Measurements from ENCODE around the gene TOGARAM1.

DNA sequence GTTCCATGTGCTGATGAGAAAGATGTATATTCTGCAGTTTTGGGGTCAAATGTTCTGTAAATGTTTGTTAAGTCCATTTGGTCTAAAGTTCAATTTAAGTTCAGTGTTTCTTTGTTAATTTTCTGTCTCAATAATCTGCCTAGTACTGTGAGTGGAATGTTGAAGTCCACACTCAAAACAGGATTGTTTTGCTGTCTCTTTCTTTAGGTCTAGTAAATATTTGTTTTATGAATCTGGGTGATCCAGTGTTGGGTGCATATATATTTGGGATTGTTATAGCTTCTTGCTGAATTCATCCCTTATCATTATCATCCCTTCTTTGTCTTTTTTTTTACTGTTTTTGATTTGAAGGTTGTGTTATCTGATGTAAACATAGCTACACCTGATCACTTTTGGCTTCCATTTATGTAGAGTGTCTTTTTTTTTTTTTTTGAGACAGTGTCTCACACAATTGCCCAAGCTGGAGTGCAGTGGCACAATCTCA, 95.9 kb downstream of the TOGARAM1 start:
- TF ChIP-seq TAF1 (IDR thresholded peaks at IDR 0.05; ENCODE audit: borderline replicate concordance, low read depth, low read length) = no peak
- no peak for TF ChIP-seq JUND (IDR thresholded peaks at IDR 0.05)
- TF ChIP-seq, protein P1, sequence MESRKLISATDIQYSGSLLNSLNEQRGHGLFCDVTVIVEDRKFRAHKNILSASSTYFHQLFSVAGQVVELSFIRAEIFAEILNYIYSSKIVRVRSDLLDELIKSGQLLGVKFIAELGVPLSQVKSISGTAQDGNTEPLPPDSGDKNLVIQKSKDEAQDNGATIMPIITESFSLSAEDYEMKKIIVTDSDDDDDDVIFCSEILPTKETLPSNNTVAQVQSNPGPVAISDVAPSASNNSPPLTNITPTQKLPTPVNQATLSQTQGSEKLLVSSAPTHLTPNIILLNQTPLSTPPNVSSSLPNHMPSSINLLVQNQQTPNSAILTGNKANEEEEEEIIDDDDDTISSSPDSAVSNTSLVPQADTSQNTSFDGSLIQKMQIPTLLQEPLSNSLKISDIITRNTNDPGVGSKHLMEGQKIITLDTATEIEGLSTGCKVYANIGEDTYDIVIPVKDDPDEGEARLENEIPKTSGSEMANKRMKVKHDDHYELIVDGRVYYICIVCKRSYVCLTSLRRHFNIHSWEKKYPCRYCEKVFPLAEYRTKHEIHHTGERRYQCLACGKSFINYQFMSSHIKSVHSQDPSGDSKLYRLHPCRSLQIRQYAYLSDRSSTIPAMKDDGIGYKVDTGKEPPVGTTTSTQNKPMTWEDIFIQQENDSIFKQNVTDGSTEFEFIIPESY (IDR thresholded peaks at IDR 0.05; ENCODE audit: borderline replicate concordance, low read depth) = no peak
- TF ChIP-seq TEAD4 (IDR thresholded peaks at IDR 0.05; ENCODE audit: borderline replicate concordance, insufficient read depth) = no peak
- TF ChIP-seq, protein P2, sequence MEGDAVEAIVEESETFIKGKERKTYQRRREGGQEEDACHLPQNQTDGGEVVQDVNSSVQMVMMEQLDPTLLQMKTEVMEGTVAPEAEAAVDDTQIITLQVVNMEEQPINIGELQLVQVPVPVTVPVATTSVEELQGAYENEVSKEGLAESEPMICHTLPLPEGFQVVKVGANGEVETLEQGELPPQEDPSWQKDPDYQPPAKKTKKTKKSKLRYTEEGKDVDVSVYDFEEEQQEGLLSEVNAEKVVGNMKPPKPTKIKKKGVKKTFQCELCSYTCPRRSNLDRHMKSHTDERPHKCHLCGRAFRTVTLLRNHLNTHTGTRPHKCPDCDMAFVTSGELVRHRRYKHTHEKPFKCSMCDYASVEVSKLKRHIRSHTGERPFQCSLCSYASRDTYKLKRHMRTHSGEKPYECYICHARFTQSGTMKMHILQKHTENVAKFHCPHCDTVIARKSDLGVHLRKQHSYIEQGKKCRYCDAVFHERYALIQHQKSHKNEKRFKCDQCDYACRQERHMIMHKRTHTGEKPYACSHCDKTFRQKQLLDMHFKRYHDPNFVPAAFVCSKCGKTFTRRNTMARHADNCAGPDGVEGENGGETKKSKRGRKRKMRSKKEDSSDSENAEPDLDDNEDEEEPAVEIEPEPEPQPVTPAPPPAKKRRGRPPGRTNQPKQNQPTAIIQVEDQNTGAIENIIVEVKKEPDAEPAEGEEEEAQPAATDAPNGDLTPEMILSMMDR (IDR thresholded peaks at IDR 0.05) = no peak
- TF ChIP-seq RXRA (IDR thresholded peaks at IDR 0.05; ENCODE audit: borderline replicate concordance, low read depth) = no peak
- TF ChIP-seq SMC3 (IDR thresholded peaks at IDR 0.05; ENCODE audit: low read depth, low read length) = no peak
